ENCODE measurements around the gene ERVK3-1.

DNA sequence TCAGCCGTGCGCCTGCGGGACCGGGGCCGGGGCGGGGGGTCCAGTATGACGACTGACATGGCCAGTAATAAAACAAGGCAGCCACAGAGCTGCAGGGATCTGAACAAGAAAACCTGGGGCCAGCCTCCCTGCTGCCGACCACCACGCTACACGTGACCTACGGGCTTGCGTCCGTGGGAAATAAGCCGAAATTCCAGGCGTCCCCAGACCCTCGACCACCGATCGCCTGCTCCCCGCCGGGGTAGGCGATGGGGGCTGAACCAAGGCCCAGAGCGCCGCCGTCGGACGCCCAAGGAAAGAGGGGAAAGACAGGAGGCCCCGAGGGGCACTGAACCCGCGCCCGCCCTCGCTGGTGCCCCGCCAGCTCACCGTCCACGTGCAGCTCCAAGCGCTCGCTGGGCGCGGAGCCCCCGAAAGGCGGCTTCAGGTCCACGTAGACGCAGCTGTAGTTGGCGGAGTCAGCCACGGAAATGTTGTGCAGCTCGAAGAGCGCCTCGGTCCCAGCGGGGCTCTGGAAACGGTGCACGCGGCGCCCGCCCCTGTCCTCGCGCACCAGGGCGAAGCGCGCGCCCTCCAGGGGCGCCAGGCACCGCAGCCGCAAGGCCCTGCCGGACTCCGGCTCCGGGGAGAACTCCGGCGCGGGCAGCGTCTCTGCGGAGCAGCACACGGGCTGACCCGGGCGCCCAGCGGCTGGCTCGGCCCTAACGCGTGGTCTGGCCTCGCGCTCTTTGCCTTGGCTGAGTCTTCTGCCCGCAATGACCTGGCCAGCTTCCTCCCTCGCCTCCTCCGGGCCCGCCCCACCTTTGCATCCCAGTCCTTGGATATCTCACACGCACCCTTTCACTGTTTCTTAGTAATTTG lies 45.1 kb downstream of the ERVK3-1 start:
- TF ChIP-seq EZH2 (IDR thresholded peaks at IDR 0.05; ENCODE audit: low read length, missing control alignments): no peak
- no peak for TF ChIP-seq CTCF (conservative IDR thresholded peaks at IDR 0.05 in 1 of 2, IDR thresholded peaks at IDR 0.05 in 1 of 2; ENCODE audit: low read depth in 1 of 2, low read length in 2 of 2)
